Bone marrow (tissue), 2 donors: ENCODE data around the gene SLCO4C1.

Source experiments
- DNase-seq, 2 donors: peaks; one replicate each; lab custom pipeline; 2025; lab: John Stamatoyannopoulos, UW

SLCO4C1 gene

DNA sequence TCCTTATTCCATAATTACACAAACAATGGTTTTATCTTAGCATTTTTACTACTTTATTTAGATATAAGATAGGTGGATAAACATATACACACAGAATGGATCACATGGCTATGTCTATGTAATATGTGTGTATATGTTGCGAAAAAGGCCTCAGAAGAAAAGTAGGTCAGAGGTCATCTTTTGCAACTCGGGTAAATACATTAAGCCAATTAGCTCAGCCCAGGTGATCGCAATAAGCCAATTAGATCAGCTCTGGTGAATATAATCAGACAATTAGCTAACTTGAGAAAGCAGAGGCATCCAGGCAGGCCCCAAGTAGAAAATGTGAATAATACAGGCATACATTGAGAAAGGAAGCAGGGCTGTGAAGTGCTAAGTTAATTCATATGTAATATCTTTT, 24.3 kb downstream of the SLCO4C1 start:
- no peak for DNase-seq

DNA sequence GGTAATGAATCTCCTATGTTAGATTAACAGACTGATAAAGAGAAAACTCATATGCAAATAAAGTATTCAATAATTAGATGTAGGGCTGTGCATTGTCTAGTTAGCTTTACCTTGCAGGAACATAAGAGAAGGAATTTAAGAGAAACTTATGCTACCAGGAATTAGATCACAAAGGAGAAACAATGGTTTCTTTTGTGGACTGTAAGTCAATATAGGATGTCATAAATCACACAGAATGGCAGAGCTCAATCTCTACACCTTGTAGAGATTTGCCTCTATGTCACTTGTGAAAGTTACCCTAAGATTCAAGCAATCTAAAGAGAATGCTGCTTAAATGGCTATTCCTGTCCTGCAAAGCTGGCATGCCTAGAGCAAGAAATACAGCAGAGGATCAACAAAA, 26.0 kb downstream of the SLCO4C1 start:
- no peak for DNase-seq

DNA sequence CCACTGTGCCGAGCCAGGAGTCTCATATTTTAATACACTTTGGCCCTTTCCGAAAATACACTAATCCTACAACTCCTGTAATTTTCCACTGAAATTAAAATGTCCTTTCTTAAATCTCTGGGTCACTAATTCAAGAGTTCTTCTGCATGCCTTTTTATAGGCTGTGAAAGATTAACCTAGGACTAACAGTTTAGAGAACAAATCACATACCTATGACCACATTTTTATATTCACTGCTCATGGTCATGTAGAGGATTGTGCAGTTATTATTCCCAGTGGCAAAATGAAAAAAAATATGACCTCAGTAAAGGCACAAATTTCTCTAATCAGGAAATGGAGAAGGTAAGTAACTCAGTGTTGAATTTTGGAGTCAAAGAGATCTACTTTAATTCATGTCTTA, 33.4 kb downstream of the SLCO4C1 start:
- no peak for DNase-seq

DNA sequence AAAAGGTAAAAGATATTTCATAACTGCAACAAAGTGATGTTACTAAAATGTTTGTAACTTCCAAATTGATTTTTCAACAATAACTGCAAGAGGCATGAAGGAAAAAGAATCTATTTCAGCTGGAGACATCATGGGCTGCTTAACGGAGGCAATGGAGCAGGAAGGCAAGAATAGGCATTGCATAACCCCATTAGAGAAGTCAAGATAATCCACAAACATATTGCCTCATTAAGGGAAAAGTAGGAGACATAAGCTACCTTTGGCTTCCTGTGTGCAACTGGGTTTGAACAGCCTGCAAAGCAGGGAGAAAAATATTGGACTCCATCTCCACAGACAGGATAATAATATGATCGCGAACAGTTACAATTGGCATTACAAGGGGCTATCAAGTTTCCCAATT, 46.7 kb downstream of the SLCO4C1 start:
- no peak for DNase-seq

DNA sequence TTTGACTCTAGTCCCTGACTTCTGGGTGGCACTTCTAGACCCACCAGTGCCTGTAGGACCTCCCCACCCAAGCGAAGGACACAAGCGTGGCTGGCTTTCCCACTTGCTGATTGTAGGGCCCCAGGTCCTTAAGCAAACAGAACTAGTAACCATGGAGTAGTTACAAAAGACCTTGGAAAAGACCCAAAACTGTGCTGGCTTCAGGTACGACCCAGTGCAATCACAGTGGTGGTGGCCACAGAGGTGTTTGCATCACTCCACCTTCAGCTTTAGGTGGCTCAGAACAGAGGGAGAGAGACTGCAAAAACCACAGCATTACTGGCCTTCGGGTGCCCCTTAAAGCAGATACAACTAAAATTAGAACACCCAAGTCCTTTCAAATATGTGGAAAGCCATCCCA, 52.9 kb downstream of the SLCO4C1 start:
- no peak for DNase-seq

DNA sequence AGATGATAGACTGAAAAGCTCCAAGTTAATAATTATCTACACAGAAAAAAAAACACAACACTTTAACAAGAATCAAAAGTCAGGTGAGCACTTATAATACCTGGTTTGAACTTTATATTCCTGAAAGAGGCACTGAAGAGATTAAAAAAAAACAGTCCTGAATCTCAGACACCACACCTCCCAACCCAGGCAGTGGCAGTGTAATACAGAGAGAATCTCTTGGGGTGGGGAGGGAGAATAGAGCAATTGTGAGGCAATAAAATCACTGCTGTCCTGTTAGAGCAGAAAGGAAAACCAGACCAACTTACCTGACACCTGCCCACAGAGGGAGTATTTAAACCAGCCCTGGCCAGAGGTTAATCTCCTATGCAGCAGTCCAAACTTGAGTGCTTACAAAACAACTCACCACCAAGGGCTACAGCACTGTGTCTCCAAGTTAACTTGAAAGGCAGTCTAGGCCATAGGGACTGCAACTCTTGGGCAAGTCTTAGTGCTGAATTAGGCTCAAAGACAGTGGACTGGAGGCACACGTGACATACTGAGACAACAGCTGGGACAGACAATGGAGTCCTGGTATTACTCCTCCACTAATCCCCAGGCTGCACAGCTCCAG, 54.2 kb downstream of the SLCO4C1 start:
- DNase-seq, result no peak

DNA sequence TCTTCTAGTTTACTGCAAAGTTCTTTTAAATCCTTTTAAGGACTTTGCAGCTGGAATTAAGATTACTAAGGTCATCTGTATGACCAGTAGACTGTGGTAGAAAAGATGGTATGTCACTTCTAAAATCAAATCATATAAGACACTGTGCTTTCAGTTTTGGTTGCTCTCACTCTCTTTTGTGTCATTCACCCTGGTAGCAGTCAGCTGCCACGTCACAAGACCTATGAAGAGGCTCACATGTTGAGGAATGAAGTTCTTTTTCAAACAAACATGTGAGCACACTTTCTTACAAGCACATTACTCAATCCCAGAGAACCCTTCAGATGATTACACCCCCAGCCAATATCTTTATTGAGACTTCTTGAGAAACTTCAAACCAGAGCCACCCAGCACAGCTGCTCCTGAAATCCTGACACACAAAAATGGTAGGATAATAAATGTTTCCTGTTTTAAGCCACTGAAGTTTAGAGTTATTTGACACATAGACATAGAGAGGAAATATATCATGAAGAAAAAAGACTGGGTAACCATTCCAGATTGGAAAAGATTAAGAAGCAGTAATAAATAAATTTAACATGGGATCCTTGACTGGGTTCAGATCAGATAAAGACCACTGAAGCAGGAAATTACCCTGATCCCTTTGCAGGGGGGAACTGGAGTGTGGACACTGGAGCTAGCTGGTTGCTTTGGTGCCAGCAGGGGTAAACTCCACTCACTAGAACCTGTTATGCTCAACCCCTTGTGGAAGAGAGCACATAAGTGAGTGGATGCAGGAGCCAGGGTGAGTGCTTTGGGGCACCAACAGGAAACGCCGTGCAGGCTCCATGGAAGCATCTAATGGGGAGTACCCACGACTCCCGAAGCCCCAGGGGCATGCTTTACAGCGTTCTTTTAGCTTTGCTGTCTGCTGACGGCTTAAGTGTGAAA, 64.1 kb downstream of the SLCO4C1 start:
- peak in 1 of 2 donors; percentile 2 for DNase-seq

DNA sequence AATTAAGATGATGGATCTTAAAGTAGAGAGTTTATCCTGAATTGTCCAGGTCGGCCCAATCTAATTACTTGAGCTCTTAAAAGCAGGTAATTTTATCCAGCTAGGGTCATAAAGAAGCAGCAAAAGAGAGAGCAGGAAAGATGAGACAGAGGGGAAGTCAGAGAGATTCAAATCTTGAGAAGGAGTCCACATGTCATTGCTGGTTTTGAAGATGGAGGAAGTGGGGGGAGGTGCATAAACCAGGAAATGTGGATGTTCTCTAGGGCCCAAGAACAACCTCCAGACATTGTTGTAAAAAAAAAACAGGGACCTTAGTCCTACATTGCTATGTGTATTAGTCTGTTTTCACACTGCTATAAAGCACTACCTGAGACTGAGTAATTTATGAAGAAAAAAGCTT, 66.4 kb downstream of the SLCO4C1 start:
- DNase-seq, result peak in 1 of 2 donors; percentile 63

DNA sequence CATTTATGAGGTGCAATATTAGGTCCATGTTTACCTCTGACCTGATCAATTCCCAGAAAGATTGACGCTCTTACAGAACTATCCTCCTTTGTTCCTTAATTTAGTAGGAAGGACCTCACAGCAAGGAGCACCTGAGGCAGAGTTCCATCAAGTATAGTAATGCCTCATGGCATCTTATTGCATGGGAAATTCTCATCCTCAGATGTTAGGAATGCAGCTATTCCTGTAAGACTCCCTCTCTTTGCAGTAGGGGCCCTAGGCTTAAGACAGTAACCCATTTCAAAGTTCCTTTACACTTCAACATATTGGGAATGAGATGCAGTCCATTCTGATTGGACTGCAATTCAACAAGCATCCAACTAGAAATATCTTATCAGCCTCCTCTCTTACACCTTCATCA, 69.8 kb downstream of the SLCO4C1 start:
- no peak for DNase-seq

DNA sequence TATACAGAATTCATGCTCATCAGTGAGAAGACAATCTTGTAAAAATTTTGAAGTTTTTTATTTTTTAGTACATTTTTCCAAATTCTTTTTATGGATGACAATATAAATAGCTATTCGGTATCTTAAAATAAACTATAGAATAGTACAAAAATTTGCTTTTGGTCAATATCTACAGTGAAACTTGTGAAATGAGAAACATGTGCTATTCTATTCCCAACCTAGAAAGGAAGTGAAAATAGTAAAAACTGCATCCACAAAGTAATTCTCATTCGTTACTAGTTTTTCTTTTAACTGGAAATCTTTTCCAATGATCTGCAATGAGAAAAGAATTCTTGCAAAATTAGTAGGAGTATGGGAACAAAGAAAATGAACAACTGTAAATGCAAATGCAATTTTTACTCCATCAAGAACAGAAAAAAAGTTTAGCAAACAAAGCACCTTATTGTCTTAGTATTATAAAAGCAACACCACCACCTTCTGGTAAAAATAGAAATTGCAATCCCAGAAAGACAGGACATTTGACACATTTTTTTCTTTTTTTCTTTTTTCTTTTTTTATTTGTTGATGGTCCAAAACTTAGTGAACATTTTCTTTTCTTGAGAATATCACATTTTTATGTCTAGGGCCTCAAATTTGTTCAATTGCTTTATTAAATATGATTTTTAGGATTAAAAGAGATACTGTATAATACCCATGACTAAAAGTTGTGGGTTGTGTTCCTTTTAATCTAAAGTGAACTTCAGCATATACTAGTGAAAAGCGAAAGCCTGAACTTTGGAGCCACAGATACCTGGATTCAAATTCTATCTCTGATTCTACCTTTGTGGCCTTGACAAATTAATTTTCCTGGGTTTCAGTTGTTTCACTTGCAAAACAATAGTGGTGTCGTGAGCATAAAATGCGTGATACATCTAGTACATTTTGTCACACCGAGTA, 72.3 kb downstream of the SLCO4C1 start:
- peak in 1 of 2 donors; percentile 31 for DNase-seq

DNA sequence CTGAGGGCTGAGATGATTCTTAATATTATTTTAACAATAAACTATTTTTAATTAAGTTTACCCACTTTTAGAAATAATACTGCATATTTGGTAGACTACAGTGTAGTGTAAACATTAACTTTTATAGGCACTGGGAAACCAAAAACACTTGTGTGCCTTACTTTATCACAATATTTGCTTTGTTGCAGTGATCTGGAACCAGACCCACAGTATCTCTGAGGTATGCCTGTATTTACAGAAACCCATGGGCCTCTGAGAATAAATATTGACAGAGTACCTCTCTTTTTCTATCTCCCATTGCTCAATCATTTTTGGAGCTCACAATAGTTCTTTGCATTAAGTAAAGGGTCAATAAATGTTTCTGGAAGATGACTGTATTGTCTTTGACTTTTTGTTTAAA, 73.3 kb downstream of the SLCO4C1 start:
- no peak for DNase-seq

DNA sequence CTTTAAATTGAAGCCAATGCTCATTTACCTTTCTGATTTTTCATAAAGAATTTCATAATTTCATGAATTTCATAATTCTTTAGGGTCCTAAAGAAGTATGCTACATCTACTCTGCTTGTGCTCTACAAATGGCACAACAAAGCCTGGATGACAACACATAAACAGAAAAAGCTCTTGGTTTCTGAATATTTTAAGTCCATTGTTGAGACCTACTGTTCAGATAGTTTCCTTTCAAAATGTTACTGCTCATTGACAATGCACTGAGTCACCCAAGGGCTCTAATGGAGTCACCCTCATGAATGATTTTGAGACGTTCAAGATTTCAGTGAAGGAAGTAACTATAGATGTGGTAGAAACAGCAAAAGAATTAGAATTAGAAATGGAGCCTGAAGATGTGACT, 74.1 kb downstream of the SLCO4C1 start:
- DNase-seq, result no peak

DNA sequence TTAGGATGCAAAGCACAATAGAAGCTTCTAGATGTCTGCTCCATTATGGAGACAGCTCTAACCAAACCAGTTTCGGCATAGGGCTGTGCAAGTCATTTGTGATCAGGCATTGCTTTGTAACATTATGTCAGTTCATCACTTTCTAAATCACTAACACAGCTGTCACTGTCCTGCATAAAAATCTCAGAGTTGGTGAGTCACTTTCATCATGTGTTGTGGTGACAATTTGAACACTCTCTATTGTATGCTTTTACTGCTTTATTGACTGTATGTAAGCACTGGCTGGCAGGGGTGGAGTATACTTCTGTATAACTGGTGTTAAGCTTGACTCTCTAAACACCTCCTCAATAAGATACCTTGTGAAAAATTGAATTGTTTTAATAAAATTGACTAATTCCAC, 77.9 kb downstream of the SLCO4C1 start:
- no peak for DNase-seq

DNA sequence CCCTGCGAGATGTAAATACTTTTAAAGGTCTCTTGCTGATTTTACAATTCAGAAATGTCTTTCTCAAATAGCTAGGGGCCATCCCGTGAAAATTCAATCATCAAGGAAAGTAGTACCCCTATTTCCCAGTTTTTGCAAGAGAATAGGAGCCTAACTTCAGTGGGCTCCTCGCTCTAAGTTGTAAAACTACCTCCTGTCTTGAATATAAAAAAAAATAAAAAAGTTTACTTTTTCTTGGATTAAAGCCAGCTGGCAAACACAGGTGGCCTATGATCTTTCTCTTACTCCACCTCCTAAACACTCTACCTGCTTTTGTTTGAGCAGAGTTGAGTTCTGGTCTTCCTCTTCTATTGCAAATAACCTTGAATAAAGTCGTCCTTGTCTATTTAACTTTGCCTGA, 79.4 kb downstream of the SLCO4C1 start:
- DNase-seq, result no peak

DNA sequence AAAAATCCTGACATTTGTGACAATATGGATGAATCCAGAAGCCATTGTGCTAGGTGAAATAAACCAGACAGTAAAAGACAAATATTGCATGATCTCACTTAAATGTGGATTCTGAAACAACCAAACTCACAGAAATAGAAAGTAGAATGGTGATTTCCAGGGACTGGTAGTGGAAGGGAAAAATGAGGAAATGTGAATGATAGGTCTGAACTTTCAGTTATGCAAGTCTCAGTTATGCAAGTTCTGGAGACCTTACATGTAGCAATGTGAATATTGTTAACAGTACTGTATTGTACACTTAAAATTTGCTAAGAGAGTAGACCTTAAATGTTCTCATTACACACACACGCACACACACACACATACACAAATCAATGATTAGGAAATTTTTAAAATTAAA, 84.9 kb downstream of the SLCO4C1 start:
- no peak for DNase-seq

DNA sequence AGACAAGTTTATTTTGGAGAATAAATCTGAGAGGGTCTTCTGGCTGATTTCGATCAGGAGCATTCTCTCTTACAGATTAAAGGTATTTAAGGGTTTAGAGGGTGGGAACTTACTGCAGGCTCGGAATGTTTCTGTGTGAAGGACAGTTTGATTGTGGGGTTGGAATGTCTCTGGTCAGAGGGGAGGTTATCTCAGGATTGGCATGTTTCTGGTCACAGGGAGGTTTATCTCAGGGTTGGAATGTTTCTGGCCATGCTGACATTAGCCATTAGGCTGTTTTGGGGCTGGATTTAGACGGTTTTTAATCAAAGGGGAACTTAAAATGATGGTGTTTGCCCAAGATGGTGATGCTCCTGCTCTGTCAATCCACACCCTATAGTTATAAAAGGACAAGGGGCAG, 95.2 kb downstream of the SLCO4C1 start:
- no peak for DNase-seq

DNA sequence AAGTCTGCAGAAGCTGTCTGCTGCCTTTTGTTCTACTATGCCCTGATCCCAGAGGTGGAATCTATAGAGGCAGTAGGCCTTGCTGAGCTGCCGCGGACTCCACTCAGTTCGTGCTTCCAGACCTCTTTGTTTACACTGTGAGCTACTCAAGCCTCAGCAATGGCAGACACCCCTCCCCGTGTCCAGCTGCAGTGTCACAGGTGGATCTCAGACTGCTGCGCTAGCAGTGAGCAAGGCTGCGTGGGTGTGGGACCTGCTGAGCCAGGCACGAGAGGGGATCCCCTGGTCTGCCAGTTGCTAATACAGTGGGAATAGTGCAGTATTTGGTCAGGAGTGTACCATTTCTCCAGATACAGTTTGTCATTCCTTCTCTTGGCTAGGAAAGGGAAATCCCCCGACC, 99.6 kb downstream of the SLCO4C1 start:
- no peak for DNase-seq
